ENCODE measurements around the gene C18orf54.
A peak's percentile ranks its signal among the peaks of the same experiment; 100 is the strongest.

Gene C18orf54

DNA sequence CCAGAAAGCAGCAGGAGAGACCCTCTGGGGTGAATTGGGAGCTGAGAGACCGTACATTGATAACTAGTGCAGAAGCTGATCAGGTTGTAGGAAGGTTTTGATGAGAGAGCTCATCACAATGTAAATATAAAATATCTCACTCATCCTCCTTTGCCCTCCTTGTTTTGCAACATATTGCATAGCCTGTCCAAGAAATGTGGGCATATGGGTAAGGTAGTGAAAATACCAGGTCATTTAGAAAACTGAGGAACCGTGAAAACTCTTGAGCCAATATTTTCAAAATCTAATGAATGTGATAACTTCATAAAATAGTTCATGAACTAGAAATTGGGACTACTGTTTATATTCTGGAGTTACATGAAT, 31.4 kb downstream of the C18orf54 start:
- no peak overlapping the region for H3K27ac ChIP-seq

GRCh38 chr18:54390838-54391237, 33.1 kb downstream of the C18orf54 start:
- no peak overlapping the region for H3K27ac ChIP-seq
- no peak for TF ChIP-seq CTCF (IDR thresholded peaks at IDR 0.05; ENCODE audit: low read depth, low read length)
- H3K36me3 ChIP-seq, result no peaks in the 10 kb centered on the region
- H3K9me3 ChIP-seq (ENCODE audit: severe bottlenecking), result no peaks in the 10 kb centered on the region
- peaks cover 35% of the 10 kb centered on the region for H3K27me3 ChIP-seq (ENCODE audit: insufficient read depth, low read depth, severe bottlenecking)
- DNase-seq, result no peak
- H3K4me3 ChIP-seq (ENCODE audit: low read depth, low read length), result no peak overlapping the region

More for the DNA sequence above, 31.4 kb downstream of the C18orf54 start:
- no peak for TF ChIP-seq CTCF (IDR thresholded peaks at IDR 0.05; ENCODE audit: low read depth, low read length)
- H3K9me3 ChIP-seq (ENCODE audit: severe bottlenecking), result no peaks in the 10 kb centered on the region
- no peak overlapping the region for H3K4me3 ChIP-seq (ENCODE audit: low read depth, low read length)
- no peak for DNase-seq
- H3K27me3 ChIP-seq (ENCODE audit: insufficient read depth, low read depth, severe bottlenecking), result peaks cover 20% of the 10 kb centered on the region
- no peaks in the 10 kb centered on the region for H3K36me3 ChIP-seq

DNA sequence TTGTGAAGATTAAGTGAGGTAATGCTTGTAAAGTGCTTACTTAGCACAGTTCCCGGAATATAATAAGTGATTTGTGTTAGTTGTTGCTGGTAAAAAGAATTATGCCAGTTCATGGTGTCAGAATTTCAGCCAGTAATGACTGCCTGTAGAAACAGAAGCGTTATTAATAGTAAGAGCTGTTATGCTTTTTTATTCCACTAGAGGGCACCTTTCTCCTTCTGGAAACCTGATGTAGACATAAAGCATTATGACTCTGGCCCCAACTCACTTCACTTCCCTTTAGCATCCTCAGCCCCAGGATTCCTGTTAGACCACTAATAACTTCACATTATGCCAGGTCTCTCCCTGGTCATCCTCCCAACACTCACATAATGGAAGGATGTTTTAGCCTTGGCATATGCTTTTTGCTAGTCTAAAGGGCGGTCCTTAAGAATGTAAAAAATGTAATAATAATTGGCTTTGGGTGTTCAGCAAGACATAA, 34.9 kb downstream of the C18orf54 start:
- peak; percentile 72 for TF ChIP-seq CTCF (IDR thresholded peaks at IDR 0.05; ENCODE audit: low read depth, low read length)
- no peak overlapping the region for H3K27ac ChIP-seq

GRCh38 chr18:54393648-54394294, 36.1 kb downstream of the C18orf54 start:
- Histone ChIP-seq H3K36me3 (no peaks in the 10 kb centered on the region), H3K4me3 (ENCODE audit: low read depth, low read length) (no peak overlapping the region), H3K27me3 (ENCODE audit: insufficient read depth, low read depth, severe bottlenecking) (peaks cover 51% of the 10 kb centered on the region), H3K27ac (no peak overlapping the region), H3K9me3 (ENCODE audit: severe bottlenecking) (no peaks in the 10 kb centered on the region)
- no peak for DNase-seq
- TF ChIP-seq CTCF (IDR thresholded peaks at IDR 0.05; ENCODE audit: low read depth, low read length), result no peak

More for the DNA sequence above, 34.9 kb downstream of the C18orf54 start:
- Histone ChIP-seq H3K4me3 (ENCODE audit: low read depth, low read length) (no peak overlapping the region), H3K9me3 (ENCODE audit: severe bottlenecking) (no peaks in the 10 kb centered on the region), H3K36me3 (no peaks in the 10 kb centered on the region), H3K27me3 (ENCODE audit: insufficient read depth, low read depth, severe bottlenecking) (peaks cover 47% of the 10 kb centered on the region)
- no peak for DNase-seq

DNA sequence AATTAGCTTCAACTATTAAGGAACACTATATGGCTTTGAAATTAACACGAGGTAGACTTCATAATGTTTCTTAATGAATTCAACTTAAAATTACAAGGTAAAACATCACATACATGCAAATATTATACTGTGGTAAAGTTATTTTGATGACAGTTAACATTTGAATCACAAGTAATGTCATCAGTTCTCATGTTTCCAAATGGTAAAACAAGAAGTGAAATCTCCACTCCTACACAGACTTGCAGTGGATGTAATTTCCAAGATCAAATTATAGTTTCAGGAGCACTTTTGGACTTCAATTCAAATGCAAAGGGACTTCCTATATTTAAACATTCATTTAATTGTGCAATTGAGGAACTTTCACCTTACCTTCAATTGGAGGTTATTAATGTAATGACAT, 39.1 kb downstream of the C18orf54 start:
- Histone ChIP-seq H3K27me3 (ENCODE audit: insufficient read depth, low read depth, severe bottlenecking) (peaks cover 52% of the 10 kb centered on the region), H3K9me3 (ENCODE audit: severe bottlenecking) (no peaks in the 10 kb centered on the region), H3K27ac (no peak overlapping the region), H3K36me3 (no peaks in the 10 kb centered on the region), H3K4me3 (ENCODE audit: low read depth, low read length) (no peak overlapping the region)
- no peak for DNase-seq
- no peak for TF ChIP-seq CTCF (IDR thresholded peaks at IDR 0.05; ENCODE audit: low read depth, low read length)

DNA sequence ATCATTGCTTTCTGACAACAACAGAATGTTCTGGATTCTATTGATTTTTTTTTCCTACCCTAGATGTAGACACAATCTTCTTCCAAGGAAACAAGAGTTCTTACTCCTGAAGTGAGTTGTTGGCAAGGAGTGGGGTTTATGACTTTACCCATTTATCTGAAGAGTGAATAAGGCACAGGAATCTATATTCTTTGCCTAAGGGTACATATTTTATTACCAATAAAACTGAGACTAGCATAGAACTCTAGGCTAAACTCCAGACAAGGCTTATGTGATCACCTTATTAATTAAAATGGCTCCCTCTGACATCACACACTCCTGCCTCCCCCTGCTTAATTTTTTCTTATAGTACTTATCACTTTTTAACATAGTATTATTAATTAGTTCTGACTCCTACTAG, 47.6 kb downstream of the C18orf54 start:
- DNase-seq, result no peak
- Histone ChIP-seq H3K27me3 (ENCODE audit: insufficient read depth, low read depth, severe bottlenecking) (peaks cover 56% of the 10 kb centered on the region), H3K36me3 (no peaks in the 10 kb centered on the region), H3K4me3 (ENCODE audit: low read depth, low read length) (no peak overlapping the region), H3K27ac (no peak overlapping the region), H3K9me3 (ENCODE audit: severe bottlenecking) (no peaks in the 10 kb centered on the region)
- TF ChIP-seq CTCF (IDR thresholded peaks at IDR 0.05; ENCODE audit: low read depth, low read length), result no peak

All from WERI-Rb-1 (cell line).